DND-41 (cell line): ENCODE results near the gene POLR2E.

ENCODE experiments used
- ATAC-seq: fragments of 200-7000 bp; cut with Tn5 transposase; 3 replicates; pipeline ENCODE4 v1.9.1; 2021; ENCODE audit warnings: low read depth; ENCODE audit not compliant: insufficient read depth
- DNase-seq: peaks from one replicate; pipeline ENCODE4 v3.0.0-alpha.2; 2020
- H2AFZ ChIP-seq: 2 replicates; pipeline ENCODE4 v1.6.0; 2012; ENCODE audit warnings: low read depth, low read length
- H3K27ac ChIP-seq: 2 replicates; pipeline ENCODE4 v1.5.1; 2012; ENCODE audit warnings: low read length, inconsistent platforms
- H3K27me3 ChIP-seq: fragments of 200-600 bp; sonication (generic); 2 replicates; pipeline ENCODE4 v1.6.0; 2012; ENCODE audit warnings: low read length, mild to moderate bottlenecking, inconsistent platforms; ENCODE audit not compliant: insufficient read depth, poor library complexity
- H3K36me3 ChIP-seq: 2 replicates; pipeline ENCODE4 v1.5.1; 2012; ENCODE audit warnings: low read length, inconsistent platforms; ENCODE audit not compliant: insufficient read depth
- H3K4me1 ChIP-seq: 2 replicates; pipeline ENCODE4 v1.5.1; 2012; ENCODE audit warnings: mild to moderate bottlenecking, low read length; ENCODE audit not compliant: insufficient read depth
- H3K4me2 ChIP-seq: 2 replicates; pipeline ENCODE4 v1.6.0; 2012; ENCODE audit warnings: mild to moderate bottlenecking, moderate library complexity, low read length, inconsistent platforms; ENCODE audit not compliant: insufficient read depth
- H3K4me3 ChIP-seq, 2 experiments: fragments of 200-600 bp in 1 of 2; shearing (Covaris generic) in 1 of 2; 2 replicates each; pipeline ENCODE4 v1.5.1; 2012 to 2016; ENCODE audit warnings: inconsistent platforms in 2 of 2, low read length in 2 of 2, mild to moderate bottlenecking in 2 of 2, low read depth in 1 of 2, moderate library complexity in 1 of 2
- H3K79me2 ChIP-seq: 2 replicates; pipeline ENCODE4 v1.6.0; 2012; ENCODE audit warnings: low read length, inconsistent platforms; ENCODE audit not compliant: insufficient read depth
- H3K9ac ChIP-seq: 2 replicates; pipeline ENCODE4 v1.6.0; 2012; ENCODE audit warnings: low read depth, mild to moderate bottlenecking, inconsistent platforms, low read length, moderate library complexity
- H3K9me3 ChIP-seq: 2 replicates; pipeline ENCODE4 v1.5.1; 2012; ENCODE audit warnings: low read length, moderate library complexity, mild to moderate bottlenecking, inconsistent platforms; ENCODE audit not compliant: insufficient read depth, severe bottlenecking
- H4K20me1 ChIP-seq: 2 replicates; pipeline ENCODE4 v1.6.0; 2012; ENCODE audit warnings: low read length; ENCODE audit not compliant: insufficient read depth
- EZH2 ChIP-seq: IDR thresholded peaks from 3 replicates; pipeline ENCODE4 v1.6.1; 2012; ENCODE audit warnings: borderline replicate concordance, low read depth, mild to moderate bottlenecking, moderate library complexity, low read length, inconsistent platforms; ENCODE audit not compliant: severe bottlenecking
- TF ChIP-seq, protein P1 (sequence below): IDR thresholded peaks from 2 replicates; pipeline ENCODE4 v1.5.1; 2012; ENCODE audit warnings: borderline replicate concordance, low read length, moderate library complexity, mild to moderate bottlenecking; ENCODE audit not compliant: poor library complexity, severe bottlenecking; ENCODE audit errors: extremely low read depth

The POLR2E gene

DNA sequence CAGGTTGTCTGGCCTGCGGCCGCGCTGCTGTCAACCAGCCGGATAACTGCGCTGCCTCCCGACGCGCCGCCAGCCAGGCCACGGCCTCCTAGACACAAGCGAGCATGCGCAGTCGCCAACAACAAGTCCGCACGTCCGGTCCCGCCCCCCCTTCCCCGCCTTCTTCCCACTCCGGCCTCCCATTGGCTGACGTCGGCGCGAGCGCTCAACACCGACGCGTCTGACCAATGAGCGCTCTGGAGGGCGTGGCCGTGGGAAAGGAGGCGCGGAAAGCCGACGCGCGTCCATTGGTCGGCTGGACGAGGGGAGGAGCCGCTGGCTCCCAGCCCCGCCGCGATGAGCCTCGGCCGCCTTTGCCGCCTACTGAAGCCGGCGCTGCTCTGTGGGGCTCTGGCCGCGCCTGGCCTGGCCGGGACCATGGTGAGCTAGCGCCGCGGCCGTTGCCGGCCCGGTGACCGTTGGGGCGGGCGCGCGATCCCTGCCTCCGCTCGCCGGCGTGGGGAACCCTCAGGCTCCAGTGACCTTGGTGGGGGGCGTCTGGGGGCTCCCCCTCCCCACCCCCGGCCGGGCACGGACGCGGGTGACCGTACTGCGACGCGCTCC, 8.6 kb upstream of the POLR2E start, which contains the start of gene GPX4:
GPX4 (plus strand) TSS at position 287 of the 603 bp plus-strand sequence; CDS start at position 337, 50 bp downstream.
- peaks cover 27% of the 10 kb centered on the region for H4K20me1 ChIP-seq
- peak within 1 kb of the TSS; percentile 91 for H3K4me2 ChIP-seq
- peaks cover 45% of the 10 kb centered on the region for H3K4me1 ChIP-seq
- H3K27me3 ChIP-seq: no peaks in the 10 kb centered on the region
- H3K9me3 ChIP-seq: no peaks in the 10 kb centered on the region
- peak within 1 kb of the TSS; percentile 86 for H2AFZ ChIP-seq
- peak within 1 kb of the TSS; percentile 89 for H3K27ac ChIP-seq
- H3K9ac ChIP-seq: peak within 1 kb of the TSS; percentile 98
- H3K4me3 ChIP-seq: peak within 1 kb of the TSS; percentile 78 to 99
- DNase-seq: peak; percentile 99
- peaks cover 29% of the 10 kb centered on the region for H3K79me2 ChIP-seq
- H3K36me3 ChIP-seq: peaks cover 35% of the 10 kb centered on the region
- peak; percentile 89 for ATAC-seq
- TF ChIP-seq, protein P1, sequence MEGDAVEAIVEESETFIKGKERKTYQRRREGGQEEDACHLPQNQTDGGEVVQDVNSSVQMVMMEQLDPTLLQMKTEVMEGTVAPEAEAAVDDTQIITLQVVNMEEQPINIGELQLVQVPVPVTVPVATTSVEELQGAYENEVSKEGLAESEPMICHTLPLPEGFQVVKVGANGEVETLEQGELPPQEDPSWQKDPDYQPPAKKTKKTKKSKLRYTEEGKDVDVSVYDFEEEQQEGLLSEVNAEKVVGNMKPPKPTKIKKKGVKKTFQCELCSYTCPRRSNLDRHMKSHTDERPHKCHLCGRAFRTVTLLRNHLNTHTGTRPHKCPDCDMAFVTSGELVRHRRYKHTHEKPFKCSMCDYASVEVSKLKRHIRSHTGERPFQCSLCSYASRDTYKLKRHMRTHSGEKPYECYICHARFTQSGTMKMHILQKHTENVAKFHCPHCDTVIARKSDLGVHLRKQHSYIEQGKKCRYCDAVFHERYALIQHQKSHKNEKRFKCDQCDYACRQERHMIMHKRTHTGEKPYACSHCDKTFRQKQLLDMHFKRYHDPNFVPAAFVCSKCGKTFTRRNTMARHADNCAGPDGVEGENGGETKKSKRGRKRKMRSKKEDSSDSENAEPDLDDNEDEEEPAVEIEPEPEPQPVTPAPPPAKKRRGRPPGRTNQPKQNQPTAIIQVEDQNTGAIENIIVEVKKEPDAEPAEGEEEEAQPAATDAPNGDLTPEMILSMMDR: no peak

DNA sequence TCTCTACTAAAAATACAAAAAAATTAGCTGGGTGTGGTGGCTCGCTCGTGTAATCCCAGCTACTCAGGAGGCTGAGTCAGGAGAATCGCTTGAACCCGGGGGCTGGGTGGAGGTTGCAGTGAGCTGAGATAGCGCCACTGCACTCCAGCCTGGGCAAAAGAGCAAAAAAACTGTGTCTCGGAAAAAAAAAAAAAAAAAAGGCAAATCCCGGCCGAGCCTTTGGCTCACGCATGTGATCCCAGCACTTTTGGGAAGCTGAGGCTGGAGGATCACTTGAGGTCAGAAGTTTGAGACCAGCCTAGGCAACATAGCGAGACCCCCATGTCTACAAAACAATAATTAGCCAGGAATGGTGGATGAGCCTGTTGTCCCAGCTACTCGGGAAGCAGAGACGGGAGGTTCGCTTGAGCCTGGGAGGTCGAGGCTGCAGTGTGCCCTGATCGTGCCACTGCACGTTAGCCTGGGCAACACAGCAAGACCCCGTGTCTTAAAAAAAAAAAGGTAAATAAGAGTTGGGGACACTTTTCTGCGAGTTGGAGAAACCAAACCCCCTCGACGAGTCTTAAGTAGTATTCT, 8.0 kb upstream of the POLR2E start:
- DNase-seq (no peak), ATAC-seq (no peak)
- Histone ChIP-seq H3K27me3 (no peaks in the 10 kb centered on the region), H3K4me2 (peak overlapping the region; percentile 91), H3K79me2 (peaks cover 29% of the 10 kb centered on the region), H3K4me1 (peaks cover 45% of the 10 kb centered on the region), H3K4me3 (peak overlapping the region; percentile 30 to 78), H3K9me3 (no peaks in the 10 kb centered on the region), H3K36me3 (peaks cover 32% of the 10 kb centered on the region), H2AFZ (peak overlapping the region; percentile 86), H3K9ac (peak overlapping the region; percentile 72), H3K27ac (peak overlapping the region; percentile 88), H4K20me1 (peaks cover 27% of the 10 kb centered on the region)
- no peak for TF ChIP-seq EZH2
- TF ChIP-seq, protein P1: no peak

DNA sequence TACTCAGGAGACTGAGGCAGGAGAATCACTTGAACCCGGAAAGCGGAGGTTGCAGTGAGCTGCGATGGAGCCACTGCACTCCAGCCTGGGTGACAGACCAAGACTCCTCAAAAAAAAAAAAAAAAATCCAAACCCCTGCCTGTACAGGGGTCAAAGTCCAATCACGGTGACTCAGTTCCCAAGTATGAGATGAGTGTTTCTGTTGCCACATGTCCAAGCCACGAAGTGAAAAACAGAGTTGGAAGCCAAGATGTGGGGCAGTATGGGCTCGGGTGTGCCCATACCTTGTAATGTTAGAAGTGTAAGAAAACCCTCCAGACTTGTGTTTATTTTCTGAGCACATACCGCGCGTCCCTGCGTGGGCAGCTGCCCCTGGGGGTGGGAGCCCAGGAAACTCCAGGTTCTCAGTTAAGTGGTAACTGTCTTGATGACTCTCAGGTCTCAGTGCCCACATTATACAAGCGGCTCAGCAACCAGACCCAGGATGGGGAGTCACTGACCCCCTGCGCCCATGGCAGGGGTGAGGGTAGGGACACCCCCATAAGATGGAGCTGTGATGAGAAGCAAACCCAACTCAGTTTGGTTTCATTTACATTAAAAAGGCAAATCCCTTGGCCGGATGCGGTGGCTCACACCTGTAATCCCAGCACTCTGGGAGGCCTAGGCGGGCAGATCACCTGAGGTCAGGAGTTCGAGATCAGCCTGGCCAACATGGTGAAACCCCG, 7.4 kb upstream of the POLR2E start:
- DNase-seq (no peak), ATAC-seq (no peak)
- H3K4me1 ChIP-seq: peaks cover 45% of the 10 kb centered on the region
- no peaks in the 10 kb centered on the region for H3K27me3 ChIP-seq
- peaks cover 27% of the 10 kb centered on the region for H4K20me1 ChIP-seq
- no peak overlapping the region for H2AFZ ChIP-seq
- H3K27ac ChIP-seq: no peak overlapping the region
- H3K4me2 ChIP-seq: peak overlapping the region; percentile 91
- H3K36me3 ChIP-seq: peaks cover 28% of the 10 kb centered on the region
- no peaks in the 10 kb centered on the region for H3K9me3 ChIP-seq
- TF ChIP-seq, protein P1: no peak
- no peak for TF ChIP-seq EZH2
- no peak overlapping the region for H3K4me3 ChIP-seq
- H3K79me2 ChIP-seq: peaks cover 29% of the 10 kb centered on the region
- H3K9ac ChIP-seq: peak overlapping the region; percentile 72; the same call in 1 of the 2 replicates
